ENCODE results near the gene SRPX. TPM values are rescaled to one million over a fixed set of nuclear protein-coding genes. Genes with fewer than 3 reads are reported as not detected.

The SRPX gene
- total and polyA plus RNA-seq, 9 donors = 2.1 to 108 (median 18.1) TPM

DNA sequence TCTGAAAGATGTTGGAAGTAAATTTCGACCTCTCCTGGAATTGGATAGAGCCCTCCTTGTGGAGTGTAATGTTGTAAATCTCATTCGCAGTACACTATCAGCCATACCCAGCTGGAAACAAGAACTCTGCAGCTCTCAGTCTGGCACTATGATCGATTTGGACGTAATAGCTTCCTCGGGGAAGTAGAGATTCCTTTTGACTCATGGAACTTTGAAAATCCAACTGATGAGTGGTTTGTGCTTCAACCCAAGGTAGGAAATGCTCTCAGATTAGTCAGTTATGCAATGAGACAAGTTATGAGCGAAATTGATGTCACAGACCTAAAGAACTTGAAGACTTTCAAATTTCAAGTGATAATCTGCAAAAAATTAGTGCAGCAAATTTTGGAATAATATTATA, 110.4 kb downstream of the SRPX start:
- intact Hi-C loops (cut with DNase I) = no loop called here
- no peaks in the 10 kb centered on the region for H3K9me3 ChIP-seq
- DNase-seq = no peak
- no peak overlapping the region for H3K4me3 ChIP-seq
- no peak overlapping the region for H3K27ac ChIP-seq
- 53 to 66% (median 61%) methylated on average over 6 of the region's 6 CpGs for WGBS, 3 donors
- no peaks in the 10 kb centered on the region for H3K27me3 ChIP-seq
- H3K36me3 ChIP-seq = no peaks in the 10 kb centered on the region
- TF ChIP-seq EP300 (IDR thresholded peaks at IDR 0.05) = no peak
- TF ChIP-seq, protein P1, sequence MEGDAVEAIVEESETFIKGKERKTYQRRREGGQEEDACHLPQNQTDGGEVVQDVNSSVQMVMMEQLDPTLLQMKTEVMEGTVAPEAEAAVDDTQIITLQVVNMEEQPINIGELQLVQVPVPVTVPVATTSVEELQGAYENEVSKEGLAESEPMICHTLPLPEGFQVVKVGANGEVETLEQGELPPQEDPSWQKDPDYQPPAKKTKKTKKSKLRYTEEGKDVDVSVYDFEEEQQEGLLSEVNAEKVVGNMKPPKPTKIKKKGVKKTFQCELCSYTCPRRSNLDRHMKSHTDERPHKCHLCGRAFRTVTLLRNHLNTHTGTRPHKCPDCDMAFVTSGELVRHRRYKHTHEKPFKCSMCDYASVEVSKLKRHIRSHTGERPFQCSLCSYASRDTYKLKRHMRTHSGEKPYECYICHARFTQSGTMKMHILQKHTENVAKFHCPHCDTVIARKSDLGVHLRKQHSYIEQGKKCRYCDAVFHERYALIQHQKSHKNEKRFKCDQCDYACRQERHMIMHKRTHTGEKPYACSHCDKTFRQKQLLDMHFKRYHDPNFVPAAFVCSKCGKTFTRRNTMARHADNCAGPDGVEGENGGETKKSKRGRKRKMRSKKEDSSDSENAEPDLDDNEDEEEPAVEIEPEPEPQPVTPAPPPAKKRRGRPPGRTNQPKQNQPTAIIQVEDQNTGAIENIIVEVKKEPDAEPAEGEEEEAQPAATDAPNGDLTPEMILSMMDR (IDR thresholded peaks at IDR 0.05) = no peak
- no peak for TF ChIP-seq POLR2A (IDR thresholded peaks at IDR 0.05)
- no peaks in the 10 kb centered on the region for H3K4me1 ChIP-seq (ENCODE audit: insufficient read depth)

GRCh38 chrX:38109042-38109898, 111.4 kb downstream of the SRPX start:
- intact Hi-C loops (cut with DNase I) = no loop called here

DNA sequence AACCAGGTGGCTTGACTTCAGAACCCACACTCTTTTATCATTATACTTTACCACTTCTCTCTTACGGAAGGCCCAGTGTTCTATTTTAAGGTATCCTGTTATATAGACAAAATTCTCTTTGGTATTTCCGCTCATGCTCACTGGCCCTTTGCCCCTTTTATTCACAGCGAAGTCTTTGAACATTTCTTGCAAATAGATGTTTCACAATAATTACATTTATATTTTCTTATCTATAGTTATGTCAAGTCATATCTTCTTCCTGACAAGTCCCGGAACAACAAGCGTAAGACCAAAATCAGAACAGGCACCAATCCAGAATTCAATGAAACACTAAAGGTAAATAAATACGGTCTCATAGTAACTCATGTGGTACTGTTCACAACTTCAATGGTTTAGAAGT, 112.3 kb downstream of the SRPX start:
- H3K36me3 ChIP-seq = no peaks in the 10 kb centered on the region
- H3K27me3 ChIP-seq = no peaks in the 10 kb centered on the region
- H3K4me1 ChIP-seq (ENCODE audit: insufficient read depth) = no peaks in the 10 kb centered on the region
- WGBS, 3 donors = 43 to 59% (median 48%) methylated on average over 6 of the region's 6 CpGs
- no peak for DNase-seq
- TF ChIP-seq POLR2A (IDR thresholded peaks at IDR 0.05) = no peak
- TF ChIP-seq, protein P1 (IDR thresholded peaks at IDR 0.05) = no peak
- no peak for TF ChIP-seq EP300 (IDR thresholded peaks at IDR 0.05)
- no peak overlapping the region for H3K27ac ChIP-seq
- H3K4me3 ChIP-seq = no peak overlapping the region
- intact Hi-C loops (cut with DNase I) = no loop called here
- H3K9me3 ChIP-seq = no peaks in the 10 kb centered on the region

More at GRCh38 chrX:38109042-38109898, 111.4 kb downstream of the SRPX start:
- Histone ChIP-seq H3K9me3 (no peaks in the 10 kb centered on the region), H3K27me3 (no peaks in the 10 kb centered on the region), H3K4me1 (ENCODE audit: insufficient read depth) (no peaks in the 10 kb centered on the region), H3K27ac (no peak overlapping the region), H3K4me3 (no peak overlapping the region), H3K36me3 (no peaks in the 10 kb centered on the region)
- DNase-seq = no peak
- 69 to 77% (median 76%) methylated on average over 4 of the region's 4 CpGs for WGBS, 3 donors
- TF ChIP-seq, protein P1 (IDR thresholded peaks at IDR 0.05) = no peak
- TF ChIP-seq EP300 (IDR thresholded peaks at IDR 0.05) (no peak), POLR2A (IDR thresholded peaks at IDR 0.05) (no peak)

DNA sequence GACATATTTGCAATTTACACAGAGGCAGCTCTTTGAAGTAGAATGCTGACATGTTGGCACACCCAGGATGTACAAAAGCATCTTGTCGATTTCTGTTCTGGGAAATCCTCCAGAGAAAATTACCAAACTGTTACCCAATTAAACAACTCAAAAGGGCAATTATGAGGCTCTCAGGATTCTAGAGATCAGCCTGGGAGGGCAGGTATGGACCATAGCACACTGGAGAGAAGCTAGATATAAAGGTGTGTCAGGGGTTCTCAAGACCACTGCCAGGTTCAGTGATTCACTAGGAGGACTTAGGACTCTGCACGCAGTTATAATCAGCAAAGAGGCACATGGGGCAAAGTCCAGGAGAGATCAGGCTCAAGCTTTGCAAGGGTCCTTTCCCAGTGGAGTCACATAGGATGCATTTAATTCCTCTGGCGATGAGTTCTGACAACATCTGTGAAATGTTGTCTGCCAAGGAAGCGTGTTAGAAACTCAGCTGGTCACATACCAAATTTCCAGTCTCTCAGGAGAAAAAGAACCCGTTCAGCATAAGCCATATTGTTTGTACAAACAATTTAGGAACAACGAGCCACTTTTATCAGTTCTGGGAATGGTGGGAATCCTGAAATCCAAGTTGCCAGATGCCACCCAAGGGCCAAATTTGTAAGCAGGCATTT, 113.5 kb downstream of the SRPX start:
- no peaks in the 10 kb centered on the region for H3K27me3 ChIP-seq
- no peaks in the 10 kb centered on the region for H3K36me3 ChIP-seq
- 28 to 37% (median 31%) methylated on average over 6 of the region's 6 CpGs for WGBS, 3 donors
- H3K4me1 ChIP-seq (ENCODE audit: insufficient read depth) = no peaks in the 10 kb centered on the region
- no peak overlapping the region for H3K27ac ChIP-seq
- TF ChIP-seq, protein P1 (IDR thresholded peaks at IDR 0.05) = no peak
- TF ChIP-seq EP300 (IDR thresholded peaks at IDR 0.05) (no peak), POLR2A (IDR thresholded peaks at IDR 0.05) (no peak)
- no peak for DNase-seq
- H3K4me3 ChIP-seq = no peak overlapping the region
- intact Hi-C loops (cut with DNase I) = no loop called here
- H3K9me3 ChIP-seq = no peaks in the 10 kb centered on the region

Data from ovary (tissue), 9 donors.